H1 (cell line): ENCODE data around the gene SGO2. TPM values are rescaled to one million over a fixed set of nuclear protein-coding genes. Genes with fewer than 3 reads are reported as not detected.

Source experiments
- CTCF ChIA-PET: fragments of 300-600 bp; sonication (Branson Sonifier 250); formaldehyde crosslinking; loops from one replicate; lab custom pipeline; 2021; ENCODE audit not compliant: partially characterized antibody; lab: Charles Lee
- POLR2A ChIA-PET: fragments of 300-600 bp; sonication (Branson Sonifier 250); formaldehyde crosslinking; loops from one replicate; lab custom pipeline; 2021; ENCODE audit warnings: inconsistent platforms; ENCODE audit not compliant: partially characterized antibody; lab: Charles Lee
- DNase-seq, 2 experiments: peaks; one replicate each; pipeline versions ENCODE4 v3.0.0 to v3.0.0-alpha.2; 2010 to 2022; ENCODE audit warnings: low spot score in 2 of 2, low read depth in 1 of 2, mixed read lengths in 1 of 2
- FAIRE-seq: peaks from 2 replicates; lab custom pipeline; 2011; peaks lifted over from hg19 to GRCh38; lab: Jason Lieb, UNC
- H2AFZ ChIP-seq: 2 replicates; pipeline ENCODE4 v1.8.1; 2012; ENCODE audit warnings: low read length, inconsistent platforms
- H2AK5ac ChIP-seq: 2 replicates; pipeline ENCODE4 v1.6.1; 2013; ENCODE audit warnings: low read depth, low read length
- H2BK120ac ChIP-seq: replicated peaks from 2 replicates; pipeline ENCODE3; 2013; ENCODE audit warnings: low read depth, low read length, inconsistent platforms
- H2BK12ac ChIP-seq: 2 replicates; pipeline ENCODE4 v1.6.1; 2013; ENCODE audit warnings: low read depth, low read length
- H2BK15ac ChIP-seq: 2 replicates; pipeline ENCODE4 v1.6.1; 2013; ENCODE audit warnings: low read length
- H2BK20ac ChIP-seq: 2 replicates; pipeline ENCODE4 v1.6.1; 2013; ENCODE audit warnings: low read length
- H2BK5ac ChIP-seq: 2 replicates; pipeline ENCODE4 v1.6.1; 2013; ENCODE audit warnings: low read depth, low read length
- H3K14ac ChIP-seq: 2 replicates; pipeline ENCODE4 v1.6.1; 2013; ENCODE audit warnings: inconsistent platforms; ENCODE audit not compliant: insufficient read length
- H3K18ac ChIP-seq: 2 replicates; pipeline ENCODE4 v1.6.1; 2013; ENCODE audit warnings: low read length; ENCODE audit errors: extremely low read depth
- H3K23ac ChIP-seq: 2 replicates; pipeline ENCODE4 v1.6.1; 2013; ENCODE audit warnings: inconsistent platforms; ENCODE audit not compliant: insufficient read length
- H3K23me2 ChIP-seq: 2 replicates; pipeline ENCODE4 v1.6.1; 2013; ENCODE audit warnings: low read depth, low read length
- H3K27ac ChIP-seq: 2 replicates; pipeline ENCODE4 v1.6.1; 2011; ENCODE audit warnings: low read depth, low read length, inconsistent platforms
- H3K27me3 ChIP-seq, 4 experiments: replicated peaks in 1 of 4; 1 replicate in 1 of 4; 2 replicates in 3 of 4; pipeline versions ENCODE4 v1.6.1 to v1.8.1; 2011 to 2013; ENCODE audit warnings: low read length in 3 of 4, mild to moderate bottlenecking in 3 of 4, inconsistent platforms in 2 of 4, mixed read lengths in 2 of 4, moderate library complexity in 1 of 4; ENCODE audit not compliant: control insufficient read depth in 3 of 4, insufficient read depth in 3 of 4; ENCODE audit errors: extremely low read depth in 1 of 4
- H3K36me3 ChIP-seq, 4 experiments: 2 replicates each; pipeline versions ENCODE4 v1.6.1 to v1.8.1; 2011 to 2013; ENCODE audit warnings: mild to moderate bottlenecking in 4 of 4, low read length in 3 of 4, moderate library complexity in 2 of 4, control low read depth in 1 of 4, inconsistent platforms in 1 of 4; ENCODE audit not compliant: insufficient read depth in 4 of 4, control insufficient read depth in 2 of 4
- H3K4ac ChIP-seq: replicated peaks from 2 replicates; pipeline ENCODE3; 2013; ENCODE audit warnings: low read length, low read depth, mixed read lengths, inconsistent platforms; ENCODE audit not compliant: insufficient read length
- H3K4me1 ChIP-seq, 4 experiments: replicated peaks in 1 of 4; 1 replicate in 1 of 4; 2 replicates in 3 of 4; pipeline versions ENCODE4 v1.6.1 to v1.8.1; 2011 to 2013; ENCODE audit warnings: low read length in 3 of 4, inconsistent platforms in 2 of 4, mixed read lengths in 1 of 4; ENCODE audit not compliant: insufficient read depth in 4 of 4, control insufficient read depth in 3 of 4
- H3K4me2 ChIP-seq, 2 experiments: 2 replicates each; pipeline versions ENCODE4 v1.6.1 to v1.8.1; 2011 to 2013; ENCODE audit warnings: low read depth in 2 of 2, low read length in 2 of 2, control low read depth in 1 of 2, inconsistent platforms in 1 of 2, mild to moderate bottlenecking in 1 of 2; ENCODE audit not compliant: insufficient read depth in 1 of 2
- H3K4me3 ChIP-seq, 4 experiments: fragments of 200-600, 300-600 bp in 1 of 4; sonication (generic), shearing (Covaris generic), sonication (Bioruptor Twin) in 1 of 4; 2 replicates each; pipeline versions ENCODE4 v1.5.1 to v1.8.1; 2011 to 2016; ENCODE audit warnings: low read length in 4 of 4, low read depth in 3 of 4, control low read depth in 2 of 4, inconsistent platforms in 2 of 4, mild to moderate bottlenecking in 2 of 4, mixed read lengths in 1 of 4, moderate library complexity in 1 of 4; ENCODE audit not compliant: insufficient read depth in 2 of 4; ENCODE audit errors: extremely low read depth in 1 of 4
- H3K56ac ChIP-seq: replicated peaks from 2 replicates; pipeline ENCODE3; 2013; ENCODE audit warnings: low read depth, mild to moderate bottlenecking, mixed read lengths, low read length, inconsistent platforms; ENCODE audit not compliant: insufficient read length
- H3K79me1 ChIP-seq: 2 replicates; pipeline ENCODE4 v1.6.1; 2013; ENCODE audit warnings: low read depth, low read length, control low read depth
- H3K79me2 ChIP-seq, 2 experiments: 2 replicates each; pipeline versions ENCODE4 v1.6.1 to v1.8.1; 2012 to 2013; ENCODE audit warnings: low read length in 2 of 2, mild to moderate bottlenecking in 2 of 2, inconsistent platforms in 1 of 2; ENCODE audit not compliant: insufficient read depth in 2 of 2, control insufficient read depth in 1 of 2
- H3K9ac ChIP-seq, 4 experiments: replicated peaks in 1 of 4; 1 replicate in 1 of 4; 2 replicates in 3 of 4; pipeline versions ENCODE4 v1.6.1 to v1.8.1; 2011 to 2013; ENCODE audit warnings: low read depth in 3 of 4, low read length in 3 of 4, control low read depth in 2 of 4, mild to moderate bottlenecking in 2 of 4, moderate library complexity in 2 of 4, inconsistent platforms in 1 of 4; ENCODE audit errors: extremely low read depth in 1 of 4
- H3K9me3 ChIP-seq, 2 experiments: 2 replicates each; pipeline versions ENCODE4 v1.6.1 to v1.8.1; 2012 to 2013; ENCODE audit warnings: mild to moderate bottlenecking in 2 of 2, moderate library complexity in 2 of 2, control low read depth in 1 of 2, inconsistent platforms in 1 of 2, low read depth in 1 of 2, low read length in 1 of 2, mixed read lengths in 1 of 2; ENCODE audit not compliant: insufficient read depth in 2 of 2
- H4K20me1 ChIP-seq, 2 experiments: replicated peaks in 1 of 2; 2 replicates each; pipeline versions ENCODE3 to v1.8.1; 2011 to 2013; ENCODE audit warnings: inconsistent platforms in 2 of 2, low read length in 2 of 2, mild to moderate bottlenecking in 1 of 2; ENCODE audit not compliant: insufficient read depth in 2 of 2, control insufficient read depth in 1 of 2
- H4K5ac ChIP-seq: 2 replicates; pipeline ENCODE4 v1.6.1; 2013; ENCODE audit warnings: low read length, low read depth, mixed read lengths, inconsistent platforms; ENCODE audit not compliant: insufficient read length
- H4K8ac ChIP-seq: 2 replicates; pipeline ENCODE4 v1.8.0; 2013; ENCODE audit warnings: mild to moderate bottlenecking, moderate library complexity, low read length, inconsistent platforms; ENCODE audit not compliant: insufficient read depth; ENCODE audit errors: extremely low read depth
- H4K91ac ChIP-seq: replicated peaks from 2 replicates; pipeline ENCODE3; 2013; ENCODE audit warnings: low read length, mixed read lengths, inconsistent platforms; ENCODE audit not compliant: insufficient read length
- ATF2 ChIP-seq: IDR thresholded peaks from 2 replicates; pipeline ENCODE4 v1.6.1; 2012; ENCODE audit warnings: low read length, inconsistent platforms
- CBX5 ChIP-seq: fragments of 300-800, 300-1000 bp; sonication (generic); IDR thresholded peaks from 2 replicates; pipeline ENCODE4 v1.7.1; 2016; ENCODE audit warnings: antibody characterized with exemption, low read length, low read depth
- CTBP2 ChIP-seq: IDR thresholded peaks from 2 replicates; pipeline ENCODE4 v1.7.0; 2011; ENCODE audit warnings: borderline replicate concordance, mild to moderate bottlenecking, moderate library complexity, mixed read lengths, low read length; ENCODE audit not compliant: insufficient read depth, insufficient read length
- SP2 ChIP-seq: IDR thresholded peaks from 2 replicates; pipeline ENCODE4 v1.6.1; 2012; ENCODE audit warnings: mild to moderate bottlenecking, low read length, inconsistent platforms
- SP4 ChIP-seq: IDR thresholded peaks from 2 replicates; pipeline ENCODE4 v1.6.1; 2012; ENCODE audit warnings: low read length, inconsistent platforms
- SRF ChIP-seq: IDR thresholded peaks from 2 replicates; pipeline ENCODE4 v1.6.1; 2011; ENCODE audit warnings: mild to moderate bottlenecking, low read depth, low read length, moderate library complexity
- TBP ChIP-seq: IDR thresholded peaks from 2 replicates; pipeline ENCODE4 v1.6.1; 2011; ENCODE audit warnings: low read depth, low read length, improper control_type of control experiment
- USF2 ChIP-seq: IDR thresholded peaks from 2 replicates; pipeline ENCODE4 v1.6.1; 2011; ENCODE audit warnings: low read length, improper control_type of control experiment
- WGBS, 2 experiments: shearing (Covaris generic) in 1 of 2; methylation state at CpG; one replicate each; pipeline versions ENCODE4 v1.1.6 to v1.1.7; 2013 to 2015; ENCODE audit warnings: low lambda C conversion rate in 2 of 2, mixed read lengths in 2 of 2, inconsistent platforms in 1 of 2, low coverage in 1 of 2, missing lambda C conversion rate in 1 of 2; ENCODE audit not compliant: insufficient replicate concordance in 2 of 2, insufficient coverage in 1 of 2, insufficient read length in 1 of 2; ENCODE audit errors: extremely low coverage in 1 of 2, missing lambda C conversion rate in 1 of 2; 5-methylcytosine and 5-hydroxymethylcytosine counted together
- polyA plus RNA-seq, 7 experiments: library from polyadenylated mRNA; depleted of rRNA in 3 of 7; stranded (reverse) in 5 of 7; unstranded in 2 of 7; fragments of >200 nt in 5 of 7; fragments of 200-250 nt in 2 of 7; gene quantifications; 1 replicate in 5 of 7; 2 replicates in 1 of 7; 4 replicates in 1 of 7; pipeline versions ENCODE4 v1.2.1 to v1.2.3, GENCODE V29; 2011 to 2013; ENCODE audit warnings: missing spikeins in 2 of 7, mixed read lengths in 2 of 7
- total RNA-seq: library from RNA; stranded (reverse); fragmentation: NEBNext Ultra II Directional; extraction: Animal tissue kit (Norgen Biotek cat#: 25700); gene quantifications from 2 replicates; pipeline ENCODE4 v1.2.1, GENCODE V29; 2021

The SGO2 gene
- total and polyA plus RNA-seq, 2 of the 8 experiments (the other 6 are each of a cell fraction or from before 2014, with no cell fraction given): 2.4 to 33.2 TPM

- FAIRE-seq (no peak), DNase-seq (no peak)
- POLR2A ChIA-PET: interaction anchor here (0.5 to 1.1 kb wide), 4 partner anchors 15 to 586 kb away, joined by 3 read pairs; no protein-coding TSS in a partner anchor
- Histone ChIP-seq H3K23me2 (peaks cover 8% of the 10 kb centered on the region), H2BK15ac (no peak overlapping the region), H3K79me1 (no peaks in the 10 kb centered on the region), H3K27me3 (peaks cover 0 to 13% (median 8%) of the 10 kb centered on the region in 4 experiments; a peak in 5 of 7 replicates), H3K9me3 (no peaks in the 10 kb centered on the region), H4K8ac (no peak overlapping the region; the same call in 1 of the 2 replicates), H2AFZ (no peak overlapping the region), H4K20me1 (no peaks in the 10 kb centered on the region), H3K9ac (no peak overlapping the region; a peak in 1 of 7 replicates), H4K5ac (no peak overlapping the region), H2BK5ac (no peak overlapping the region), H3K4ac (no peak overlapping the region), H2BK20ac (no peak overlapping the region), H3K79me2 (no peaks in the 10 kb centered on the region), H2BK12ac (no peak overlapping the region), H3K14ac (no peak overlapping the region), H3K23ac (no peak overlapping the region), H3K4me3 (peak overlapping the region in 2 of 4 experiments; percentile 73 to 74; a peak in 5 of 8 replicates), H3K18ac (no peak overlapping the region), H3K36me3 (no peaks in the 10 kb centered on the region), H3K4me1 (peaks cover 0 to 6% (median 1%) of the 10 kb centered on the region in 4 experiments; a peak in 1 of 7 replicates), H3K4me2 (peak overlapping the region; percentile 93 to 94), H2AK5ac (no peak overlapping the region), H3K27ac (no peak overlapping the region), H2BK120ac (no peak overlapping the region), H3K56ac (no peak overlapping the region), H4K91ac (no peak overlapping the region)
- CTCF ChIA-PET: interaction anchor here (0.6 to 4.1 kb wide), 22 partner anchors 8 to 777 kb away, joined by 3 to 25 read pairs (median 5); no protein-coding TSS in a partner anchor
- WGBS, 2 experiments: 76% methylated on average over 9 of the region's 9 CpGs; no CpG with 5 or more reads in 1 of the 2 experiments
- TF ChIP-seq TBP: no peak
- TF ChIP-seq SP2: no peak
- no peak for TF ChIP-seq USF2
- no peak for TF ChIP-seq ATF2
- TF ChIP-seq SRF: no peak
- no peak for TF ChIP-seq CTBP2
- no peak for TF ChIP-seq SP4
- TF ChIP-seq CBX5: no peak
Measured at GRCh38 chr2:200587007-200587616, 61.1 kb downstream of the SGO2 start.
